H1 (cell line): ENCODE measurements around the gene SVOPL. TPM values are rescaled to one million over a fixed set of nuclear protein-coding genes. Genes with fewer than 3 reads are reported as not detected.

Experiments used
- BRCA1 ChIP-seq: IDR thresholded peaks from 2 replicates; pipeline ENCODE4 v1.6.1; 2012; ENCODE audit warnings: low read depth, low read length, improper control_type of control experiment
- POLR2A ChIP-seq, 2 experiments: IDR thresholded peaks; 1 replicate in 1 of 2; 2 replicates in 1 of 2; pipeline ENCODE4 v1.6.1; 2011; ENCODE audit warnings: low read depth in 2 of 2, low read length in 2 of 2, mild to moderate bottlenecking in 2 of 2; ENCODE audit errors: control extremely low read depth in 1 of 2
- polyA plus RNA-seq, 7 experiments: library from polyadenylated mRNA; depleted of rRNA in 3 of 7; stranded (reverse) in 5 of 7; unstranded in 2 of 7; fragments of >200 nt in 5 of 7; fragments of 200-250 nt in 2 of 7; gene quantifications; 1 replicate in 5 of 7; 2 replicates in 1 of 7; 4 replicates in 1 of 7; pipeline versions ENCODE4 v1.2.1 to v1.2.3, GENCODE V29; 2011 to 2013; ENCODE audit warnings: missing spikeins in 2 of 7, mixed read lengths in 2 of 7
- total RNA-seq: library from RNA; stranded (reverse); fragmentation: NEBNext Ultra II Directional; extraction: Animal tissue kit (Norgen Biotek cat#: 25700); gene quantifications from 2 replicates; pipeline ENCODE4 v1.2.1, GENCODE V29; 2021
- TF ChIP-seq, protein P1 (sequence below): fragments of 300-600 bp; sonication (generic); IDR thresholded peaks from 2 replicates; pipeline ENCODE4 v1.7.1; 2012; ENCODE audit warnings: low read length, moderate library complexity, mild to moderate bottlenecking, inconsistent platforms; ENCODE audit not compliant: insufficient replicate concordance

The SVOPL gene
- total and polyA plus RNA-seq, 2 of the 8 experiments (the other 6 are each of a cell fraction or from before 2014, with no cell fraction given), result 1.1 to 1.4 TPM

GRCh38 chr7:138632826-138633602, 68.1 kb downstream of the SVOPL start (continued):
- TF ChIP-seq, protein P1, sequence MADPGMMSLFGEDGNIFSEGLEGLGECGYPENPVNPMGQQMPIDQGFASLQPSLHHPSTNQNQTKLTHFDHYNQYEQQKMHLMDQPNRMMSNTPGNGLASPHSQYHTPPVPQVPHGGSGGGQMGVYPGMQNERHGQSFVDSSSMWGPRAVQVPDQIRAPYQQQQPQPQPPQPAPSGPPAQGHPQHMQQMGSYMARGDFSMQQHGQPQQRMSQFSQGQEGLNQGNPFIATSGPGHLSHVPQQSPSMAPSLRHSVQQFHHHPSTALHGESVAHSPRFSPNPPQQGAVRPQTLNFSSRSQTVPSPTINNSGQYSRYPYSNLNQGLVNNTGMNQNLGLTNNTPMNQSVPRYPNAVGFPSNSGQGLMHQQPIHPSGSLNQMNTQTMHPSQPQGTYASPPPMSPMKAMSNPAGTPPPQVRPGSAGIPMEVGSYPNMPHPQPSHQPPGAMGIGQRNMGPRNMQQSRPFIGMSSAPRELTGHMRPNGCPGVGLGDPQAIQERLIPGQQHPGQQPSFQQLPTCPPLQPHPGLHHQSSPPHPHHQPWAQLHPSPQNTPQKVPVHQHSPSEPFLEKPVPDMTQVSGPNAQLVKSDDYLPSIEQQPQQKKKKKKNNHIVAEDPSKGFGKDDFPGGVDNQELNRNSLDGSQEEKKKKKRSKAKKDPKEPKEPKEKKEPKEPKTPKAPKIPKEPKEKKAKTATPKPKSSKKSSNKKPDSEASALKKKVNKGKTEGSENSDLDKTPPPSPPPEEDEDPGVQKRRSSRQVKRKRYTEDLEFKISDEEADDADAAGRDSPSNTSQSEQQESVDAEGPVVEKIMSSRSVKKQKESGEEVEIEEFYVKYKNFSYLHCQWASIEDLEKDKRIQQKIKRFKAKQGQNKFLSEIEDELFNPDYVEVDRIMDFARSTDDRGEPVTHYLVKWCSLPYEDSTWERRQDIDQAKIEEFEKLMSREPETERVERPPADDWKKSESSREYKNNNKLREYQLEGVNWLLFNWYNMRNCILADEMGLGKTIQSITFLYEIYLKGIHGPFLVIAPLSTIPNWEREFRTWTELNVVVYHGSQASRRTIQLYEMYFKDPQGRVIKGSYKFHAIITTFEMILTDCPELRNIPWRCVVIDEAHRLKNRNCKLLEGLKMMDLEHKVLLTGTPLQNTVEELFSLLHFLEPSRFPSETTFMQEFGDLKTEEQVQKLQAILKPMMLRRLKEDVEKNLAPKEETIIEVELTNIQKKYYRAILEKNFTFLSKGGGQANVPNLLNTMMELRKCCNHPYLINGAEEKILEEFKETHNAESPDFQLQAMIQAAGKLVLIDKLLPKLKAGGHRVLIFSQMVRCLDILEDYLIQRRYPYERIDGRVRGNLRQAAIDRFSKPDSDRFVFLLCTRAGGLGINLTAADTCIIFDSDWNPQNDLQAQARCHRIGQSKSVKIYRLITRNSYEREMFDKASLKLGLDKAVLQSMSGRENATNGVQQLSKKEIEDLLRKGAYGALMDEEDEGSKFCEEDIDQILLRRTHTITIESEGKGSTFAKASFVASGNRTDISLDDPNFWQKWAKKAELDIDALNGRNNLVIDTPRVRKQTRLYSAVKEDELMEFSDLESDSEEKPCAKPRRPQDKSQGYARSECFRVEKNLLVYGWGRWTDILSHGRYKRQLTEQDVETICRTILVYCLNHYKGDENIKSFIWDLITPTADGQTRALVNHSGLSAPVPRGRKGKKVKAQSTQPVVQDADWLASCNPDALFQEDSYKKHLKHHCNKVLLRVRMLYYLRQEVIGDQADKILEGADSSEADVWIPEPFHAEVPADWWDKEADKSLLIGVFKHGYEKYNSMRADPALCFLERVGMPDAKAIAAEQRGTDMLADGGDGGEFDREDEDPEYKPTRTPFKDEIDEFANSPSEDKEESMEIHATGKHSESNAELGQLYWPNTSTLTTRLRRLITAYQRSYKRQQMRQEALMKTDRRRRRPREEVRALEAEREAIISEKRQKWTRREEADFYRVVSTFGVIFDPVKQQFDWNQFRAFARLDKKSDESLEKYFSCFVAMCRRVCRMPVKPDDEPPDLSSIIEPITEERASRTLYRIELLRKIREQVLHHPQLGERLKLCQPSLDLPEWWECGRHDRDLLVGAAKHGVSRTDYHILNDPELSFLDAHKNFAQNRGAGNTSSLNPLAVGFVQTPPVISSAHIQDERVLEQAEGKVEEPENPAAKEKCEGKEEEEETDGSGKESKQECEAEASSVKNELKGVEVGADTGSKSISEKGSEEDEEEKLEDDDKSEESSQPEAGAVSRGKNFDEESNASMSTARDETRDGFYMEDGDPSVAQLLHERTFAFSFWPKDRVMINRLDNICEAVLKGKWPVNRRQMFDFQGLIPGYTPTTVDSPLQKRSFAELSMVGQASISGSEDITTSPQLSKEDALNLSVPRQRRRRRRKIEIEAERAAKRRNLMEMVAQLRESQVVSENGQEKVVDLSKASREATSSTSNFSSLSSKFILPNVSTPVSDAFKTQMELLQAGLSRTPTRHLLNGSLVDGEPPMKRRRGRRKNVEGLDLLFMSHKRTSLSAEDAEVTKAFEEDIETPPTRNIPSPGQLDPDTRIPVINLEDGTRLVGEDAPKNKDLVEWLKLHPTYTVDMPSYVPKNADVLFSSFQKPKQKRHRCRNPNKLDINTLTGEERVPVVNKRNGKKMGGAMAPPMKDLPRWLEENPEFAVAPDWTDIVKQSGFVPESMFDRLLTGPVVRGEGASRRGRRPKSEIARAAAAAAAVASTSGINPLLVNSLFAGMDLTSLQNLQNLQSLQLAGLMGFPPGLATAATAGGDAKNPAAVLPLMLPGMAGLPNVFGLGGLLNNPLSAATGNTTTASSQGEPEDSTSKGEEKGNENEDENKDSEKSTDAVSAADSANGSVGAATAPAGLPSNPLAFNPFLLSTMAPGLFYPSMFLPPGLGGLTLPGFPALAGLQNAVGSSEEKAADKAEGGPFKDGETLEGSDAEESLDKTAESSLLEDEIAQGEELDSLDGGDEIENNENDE, result no peak
- TF ChIP-seq POLR2A (IDR thresholded peaks at IDR 0.05; ENCODE audit: control extremely low read depth in 1 of 2, low read depth in 2 of 2, low read length in 2 of 2) (no peak), BRCA1 (no peak)
